ENCODE results near the gene CRYBG1. TPM values are rescaled to one million over a fixed set of nuclear protein-coding genes. Genes with fewer than 3 reads are reported as not detected.

The CRYBG1 gene
- total RNA-seq, 4 donors from 2014 or later: 7.9 to 14.4 (median 11.1) TPM

GRCh38 chr6:106419900-106420613, 59.5 kb downstream of the CRYBG1 start:
- TF ChIP-seq CTCF (IDR thresholded peaks at IDR 0.05) (no peak), POLR2A (IDR thresholded peaks at IDR 0.05) (no peak)
- Histone ChIP-seq H3K36me3 (no peaks in the 10 kb centered on the region), H3K9me3 (no peaks in the 10 kb centered on the region), H3K27me3 (no peaks in the 10 kb centered on the region), H3K27ac (no peak overlapping the region), H3K4me3 (replicated peaks in 1 of 3) (no peak overlapping the region), H3K4me1 (no peaks in the 10 kb centered on the region)
- 47 to 55% methylated on average over 2 of the region's 2 CpGs for WGBS, 2 donors
- DNase-seq: no peak
- intact Hi-C loops (cut with DNase I): no loop called here

- 93% methylated on average over 2 of the region's 2 CpGs for WGBS, 2 donors
- DNase-seq: no peak
- H3K4me3 ChIP-seq (replicated peaks in 1 of 3): no peak overlapping the region
- no peaks in the 10 kb centered on the region for H3K9me3 ChIP-seq
- TF ChIP-seq CTCF (IDR thresholded peaks at IDR 0.05): no peak
- TF ChIP-seq POLR2A (IDR thresholded peaks at IDR 0.05): no peak
- intact Hi-C loops (cut with DNase I): no loop called here
- no peak overlapping the region for H3K27ac ChIP-seq
- no peaks in the 10 kb centered on the region for H3K27me3 ChIP-seq
- H3K4me1 ChIP-seq: no peaks in the 10 kb centered on the region
- H3K36me3 ChIP-seq: no peaks in the 10 kb centered on the region
Measured at GRCh38 chr6:106421496-106421895, 61.0 kb downstream of the CRYBG1 start.

- Histone ChIP-seq H3K27ac (no peak overlapping the region), H3K4me3 (replicated peaks in 1 of 3) (no peak overlapping the region), H3K9me3 (no peaks in the 10 kb centered on the region), H3K36me3 (no peaks in the 10 kb centered on the region), H3K4me1 (no peaks in the 10 kb centered on the region), H3K27me3 (no peaks in the 10 kb centered on the region)
- intact Hi-C loops (cut with DNase I): no loop called here
- DNase-seq: no peak
- no peak for TF ChIP-seq CTCF (IDR thresholded peaks at IDR 0.05)
- TF ChIP-seq POLR2A (IDR thresholded peaks at IDR 0.05): no peak
Measured at GRCh38 chr6:106422534-106422933, 62.0 kb downstream of the CRYBG1 start.

- intact Hi-C loops (cut with DNase I): no loop called here
- no peaks in the 10 kb centered on the region for H3K36me3 ChIP-seq
- no peak for TF ChIP-seq POLR2A (IDR thresholded peaks at IDR 0.05)
- H3K4me3 ChIP-seq (replicated peaks in 1 of 3): no peak overlapping the region
- no peaks in the 10 kb centered on the region for H3K4me1 ChIP-seq
- H3K27ac ChIP-seq: no peak overlapping the region
- H3K9me3 ChIP-seq: no peaks in the 10 kb centered on the region
- no peaks in the 10 kb centered on the region for H3K27me3 ChIP-seq
- no peak for DNase-seq
- WGBS, 2 donors: 91% methylated on average over 5 of the region's 5 CpGs
Measured at GRCh38 chr6:106425382-106425781, 64.9 kb downstream of the CRYBG1 start.

- H3K27ac ChIP-seq: no peak overlapping the region
- intact Hi-C loops (cut with DNase I): no loop called here
- no peak overlapping the region for H3K4me3 ChIP-seq (replicated peaks in 1 of 3)
- H3K36me3 ChIP-seq: no peaks in the 10 kb centered on the region
- TF ChIP-seq POLR2A (IDR thresholded peaks at IDR 0.05) (no peak), CTCF (IDR thresholded peaks at IDR 0.05) (no peak)
- no peaks in the 10 kb centered on the region for H3K27me3 ChIP-seq
- 78 to 80% methylated on average over 5 of the region's 5 CpGs for WGBS, 2 donors
- DNase-seq: no peak
- H3K9me3 ChIP-seq: no peaks in the 10 kb centered on the region
- H3K4me1 ChIP-seq: no peaks in the 10 kb centered on the region
Measured at GRCh38 chr6:106426250-106426970, 65.9 kb downstream of the CRYBG1 start.
